ENCODE results near the gene CDK11B. TPM values are rescaled to one million over a fixed set of nuclear protein-coding genes. Genes with fewer than 3 reads are reported as not detected.
"Not testable (repeated sequence)": the region's sequence is repeated elsewhere in the genome, so short reads cannot be mapped to it uniquely, and the experiment has no call there.

Gene CDK11B
- total RNA-seq, 1 donor from 2014 or later: 20.8 TPM

DNA sequence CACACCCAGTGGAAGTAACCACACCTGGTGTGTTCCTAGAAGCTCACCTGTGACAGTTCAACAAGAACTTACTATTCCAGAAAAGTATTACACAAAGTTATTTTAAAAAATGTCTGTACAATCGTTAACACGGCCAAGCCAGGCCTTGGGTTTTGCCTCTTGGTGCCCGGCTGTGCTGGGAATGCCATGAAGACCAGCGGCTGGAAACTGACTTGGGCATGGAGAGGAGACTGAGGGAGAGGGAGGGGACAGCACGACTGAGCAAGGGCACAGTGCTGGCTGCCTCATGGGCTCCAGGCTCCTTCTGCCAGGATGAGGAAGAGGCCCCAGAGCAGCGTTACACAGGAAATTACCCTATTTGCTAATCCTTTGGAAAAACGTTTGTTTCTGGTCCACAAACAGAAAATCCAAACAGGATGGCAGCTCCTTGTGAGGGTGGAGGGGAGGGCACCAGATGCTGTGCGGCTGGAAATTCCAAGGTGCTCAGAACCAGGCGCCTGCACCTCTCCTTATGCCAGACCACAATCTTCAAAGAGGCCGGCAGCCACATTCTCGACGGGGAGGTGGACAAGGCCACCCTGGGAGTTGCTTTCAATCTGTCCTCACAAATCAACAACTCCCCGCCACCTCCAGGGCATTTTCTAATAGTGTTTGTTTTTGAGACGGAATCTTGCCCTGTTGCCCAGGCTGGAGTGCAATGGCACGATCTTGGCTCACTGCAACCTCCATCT, 4.2 kb upstream of the CDK11B start:
- DNase-seq (ENCODE audit: low spot score): peak; percentile 84

GRCh38 chr1:1662392-1662791, 3.6 kb upstream of the CDK11B start:
- not testable (repeated sequence) for DNase-seq (ENCODE audit: low spot score)

GRCh38 chr1:1648265-1648664, 10.5 kb downstream of the CDK11B start:
- DNase-seq (ENCODE audit: low spot score): not testable (repeated sequence)

DNA sequence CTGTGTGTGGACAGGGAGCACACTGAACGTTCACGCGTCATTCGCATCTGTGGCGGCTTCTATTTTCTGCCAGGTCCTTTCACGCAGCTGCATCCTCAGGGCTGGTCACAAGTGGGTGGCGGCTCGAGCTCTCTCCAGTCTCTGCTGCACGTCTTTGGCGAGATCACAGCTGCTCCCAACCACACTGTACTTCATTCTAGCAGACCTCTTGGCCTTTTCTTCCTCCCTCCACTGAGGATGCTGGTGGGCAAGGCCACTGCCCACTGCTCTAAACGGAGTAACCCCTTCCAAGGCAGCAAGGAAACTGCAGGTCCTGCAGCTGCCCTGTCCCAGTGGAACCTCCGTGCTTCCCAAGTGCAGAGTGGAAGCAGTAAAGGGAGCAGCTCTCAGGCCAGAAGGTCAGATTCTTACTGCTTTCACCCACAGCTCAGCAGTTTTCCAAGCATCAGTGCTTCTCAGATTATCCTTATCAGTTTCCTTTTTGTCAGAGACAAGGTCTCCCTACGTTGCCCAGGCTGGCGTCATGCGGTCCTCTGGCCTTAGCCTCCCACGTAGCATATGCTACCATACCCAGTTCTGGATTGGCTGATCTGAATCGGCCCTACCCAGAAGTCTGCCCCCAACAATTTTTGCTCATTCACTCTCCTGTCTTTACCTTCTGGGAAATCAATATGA, 11.1 kb downstream of the CDK11B start:
- DNase-seq (ENCODE audit: low spot score): peak; percentile 62

GRCh38 chr1:1646326-1646725, 12.5 kb downstream of the CDK11B start:
- DNase-seq (ENCODE audit: low spot score): not testable (repeated sequence)

DNA sequence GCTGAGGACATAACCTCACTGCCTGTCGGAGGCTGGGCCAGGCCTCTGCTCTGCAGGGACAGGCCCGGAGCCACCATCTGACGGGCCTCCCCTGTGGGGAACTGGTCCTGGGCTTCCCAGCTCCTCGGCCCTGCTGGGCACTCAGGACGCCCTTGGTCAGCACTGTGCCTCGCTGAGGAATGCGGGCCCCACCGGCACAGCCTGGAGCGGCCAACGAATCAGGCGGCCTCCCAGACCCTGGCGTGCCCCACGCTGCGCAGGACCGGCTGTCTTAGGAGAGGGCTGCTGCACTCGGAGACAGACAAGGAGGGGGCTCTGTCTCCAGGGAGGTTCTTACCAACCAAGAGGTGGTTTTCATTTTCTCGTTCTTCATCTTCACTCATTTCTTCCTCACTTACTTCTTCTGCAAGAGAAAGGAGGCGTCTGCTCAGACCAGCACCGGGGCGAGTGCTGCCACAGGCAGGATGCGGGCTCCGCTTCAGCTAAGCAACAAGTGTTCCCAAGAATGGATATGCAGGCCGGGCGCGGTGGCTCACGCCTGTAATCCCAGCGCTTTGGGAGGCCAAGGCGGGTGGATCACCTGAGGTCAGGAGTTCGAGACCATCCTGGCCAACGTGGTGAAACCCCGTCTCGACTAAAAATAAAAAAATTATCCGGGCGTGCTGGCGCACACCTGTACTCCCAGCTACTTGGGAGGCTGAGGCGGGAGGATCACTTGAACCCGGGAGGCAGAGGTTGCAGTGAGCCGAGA, 17.9 kb downstream of the CDK11B start:
- peak; percentile 43 for DNase-seq (ENCODE audit: low spot score)

GRCh38 chr1:1640081-1640480, 18.7 kb downstream of the CDK11B start:
- peak; percentile 53 for DNase-seq (ENCODE audit: low spot score)

DNA sequence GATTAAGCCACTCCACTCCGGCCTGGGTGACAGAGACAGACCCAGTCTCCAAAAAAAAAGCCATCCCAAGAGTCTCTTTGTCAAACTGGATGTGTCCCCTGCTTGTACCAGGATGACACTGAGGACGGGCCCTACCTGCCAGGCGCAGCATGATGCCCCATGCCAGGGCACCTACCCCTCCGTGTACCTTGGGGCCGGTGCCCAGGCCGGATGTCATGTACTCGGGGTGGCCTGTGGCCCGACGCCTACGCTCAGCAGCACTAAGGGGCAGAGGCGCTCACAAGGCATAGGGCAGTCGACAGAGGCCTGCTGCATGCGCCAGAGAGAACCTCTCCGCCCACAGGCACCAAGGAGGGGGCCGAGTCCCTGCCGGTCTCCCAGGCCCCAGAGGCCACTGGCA, 19.4 kb downstream of the CDK11B start:
- DNase-seq (ENCODE audit: low spot score): peak; percentile 74

DNA sequence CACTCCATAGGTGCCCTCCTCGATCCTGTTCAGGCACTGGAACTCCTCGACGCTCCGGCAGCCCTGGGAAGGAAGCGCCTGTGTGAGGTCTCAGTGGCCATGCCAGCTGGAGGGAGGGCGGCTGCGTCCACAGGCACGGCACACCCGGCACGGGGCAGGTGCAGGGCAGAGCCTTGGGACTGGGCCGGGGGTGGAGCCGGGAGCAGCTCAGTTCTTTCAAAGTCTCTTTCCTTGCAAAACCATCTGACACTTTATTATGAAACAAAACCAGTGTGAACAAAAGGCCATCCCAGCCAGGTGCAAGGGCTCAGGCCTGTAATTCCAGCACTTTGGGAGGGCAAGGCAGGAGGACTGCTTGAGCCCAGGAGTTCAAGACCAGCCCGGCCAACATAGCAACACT, 20.3 kb downstream of the CDK11B start:
- peak; percentile 51 for DNase-seq (ENCODE audit: low spot score)

GRCh38 chr1:1637479-1637875, 21.3 kb downstream of the CDK11B start:
- DNase-seq (ENCODE audit: low spot score): peak; percentile 33

DNA sequence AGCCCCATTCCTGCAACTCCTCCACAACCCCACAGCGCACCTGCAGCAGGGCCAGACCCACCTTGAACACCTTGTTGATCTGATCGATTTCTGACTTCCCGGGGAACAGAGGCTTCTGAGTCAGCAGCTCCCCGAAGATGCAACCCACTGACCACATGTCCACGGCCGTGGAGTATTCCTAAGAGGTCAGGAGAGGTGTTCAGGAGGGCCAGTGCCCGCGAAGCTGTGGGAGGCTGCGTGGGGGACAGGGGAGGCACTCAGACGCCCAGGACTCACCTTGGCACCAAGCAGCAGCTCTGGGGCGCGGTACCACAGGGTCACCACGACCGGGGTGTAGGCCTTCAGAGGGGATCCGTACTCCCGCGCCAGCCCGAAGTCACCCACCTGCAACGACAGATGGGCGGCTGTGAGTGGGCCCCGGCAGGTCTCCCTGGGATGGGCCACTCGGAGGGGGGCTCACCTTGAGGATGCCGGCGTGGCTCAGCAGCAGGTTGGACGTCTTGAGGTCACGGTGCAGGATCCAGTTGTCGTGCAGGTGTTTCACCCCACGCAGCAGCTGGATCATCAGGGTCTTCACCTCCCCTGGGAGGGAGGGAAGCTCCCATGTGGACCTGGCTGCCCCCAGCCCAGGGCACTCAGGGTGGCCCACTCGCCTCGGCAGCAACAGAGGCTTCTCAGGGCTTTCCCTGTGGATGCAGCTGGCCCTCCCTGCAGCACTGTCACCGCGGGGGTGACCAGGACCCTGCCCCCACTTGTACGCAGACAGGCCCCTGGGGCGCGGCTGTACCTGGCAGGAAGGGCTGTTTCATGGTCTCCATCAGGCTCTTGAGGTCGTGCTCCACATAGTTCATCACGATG, 22.0 kb downstream of the CDK11B start:
- DNase-seq (ENCODE audit: low spot score): peak; percentile 83

GRCh38 chr1:1634613-1635012, 24.2 kb downstream of the CDK11B start:
- DNase-seq (ENCODE audit: low spot score): peak; percentile 89

DNA sequence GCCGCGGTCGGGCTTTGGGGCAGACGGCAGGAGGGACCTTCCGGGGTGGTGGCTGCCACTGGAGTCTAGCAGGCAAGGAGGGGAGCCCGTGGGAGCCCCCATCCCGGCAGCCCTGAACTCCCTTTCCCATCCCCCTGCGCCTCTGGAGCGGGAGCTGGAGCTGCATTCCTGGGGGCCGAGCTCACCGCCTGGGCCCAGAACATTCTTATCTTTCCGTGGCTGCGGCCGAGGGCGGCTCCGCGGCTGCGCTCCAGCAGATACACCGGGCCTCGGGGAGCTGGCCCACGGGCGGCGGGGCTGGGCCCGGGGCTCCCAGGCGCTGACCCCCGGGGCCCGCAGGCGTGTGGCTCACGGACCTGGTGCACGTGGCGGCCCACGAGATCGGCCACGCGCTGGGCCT, 25.4 kb downstream of the CDK11B start:
- DNase-seq (ENCODE audit: low spot score): not testable (repeated sequence)

DNA sequence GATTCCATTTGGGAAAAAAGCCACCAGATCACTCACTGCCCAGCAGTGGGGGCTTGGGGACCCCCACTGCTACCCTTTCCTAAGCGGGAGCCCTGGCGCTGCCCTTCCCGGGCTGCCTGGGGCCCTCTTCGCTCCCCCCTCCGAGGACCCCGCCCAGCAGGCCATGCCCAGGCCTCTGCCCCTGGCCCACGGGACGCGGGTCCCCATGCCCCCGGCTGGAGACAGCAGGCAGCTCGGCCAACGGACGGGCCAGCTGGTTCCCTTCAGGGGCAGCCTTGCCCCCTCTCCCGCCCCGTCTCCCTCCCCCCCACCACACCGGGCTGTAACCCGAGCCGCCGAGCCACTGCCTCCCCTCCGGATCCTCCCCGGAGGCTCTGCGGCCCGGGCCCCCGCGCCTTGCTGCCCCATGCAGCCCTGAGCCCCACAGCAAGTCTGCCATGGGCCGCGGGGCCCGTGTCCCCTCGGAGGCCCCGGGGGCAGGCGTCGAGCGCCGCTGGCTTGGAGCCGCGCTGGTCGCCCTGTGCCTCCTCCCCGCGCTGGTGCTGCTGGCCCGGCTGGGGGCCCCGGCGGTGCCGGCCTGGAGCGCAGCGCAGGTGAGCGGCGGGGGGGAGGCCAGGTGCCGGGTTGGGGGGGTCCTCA, 26.9 kb downstream of the CDK11B start, which contains the start of gene MMP23B:
Gene MMP23B, plus strand, starts transcription at position 392 of the 639 bp plus-strand sequence. Its CDS starts 46 bp downstream, at position 438.
- DNase-seq (ENCODE audit: low spot score): no peak

DNA sequence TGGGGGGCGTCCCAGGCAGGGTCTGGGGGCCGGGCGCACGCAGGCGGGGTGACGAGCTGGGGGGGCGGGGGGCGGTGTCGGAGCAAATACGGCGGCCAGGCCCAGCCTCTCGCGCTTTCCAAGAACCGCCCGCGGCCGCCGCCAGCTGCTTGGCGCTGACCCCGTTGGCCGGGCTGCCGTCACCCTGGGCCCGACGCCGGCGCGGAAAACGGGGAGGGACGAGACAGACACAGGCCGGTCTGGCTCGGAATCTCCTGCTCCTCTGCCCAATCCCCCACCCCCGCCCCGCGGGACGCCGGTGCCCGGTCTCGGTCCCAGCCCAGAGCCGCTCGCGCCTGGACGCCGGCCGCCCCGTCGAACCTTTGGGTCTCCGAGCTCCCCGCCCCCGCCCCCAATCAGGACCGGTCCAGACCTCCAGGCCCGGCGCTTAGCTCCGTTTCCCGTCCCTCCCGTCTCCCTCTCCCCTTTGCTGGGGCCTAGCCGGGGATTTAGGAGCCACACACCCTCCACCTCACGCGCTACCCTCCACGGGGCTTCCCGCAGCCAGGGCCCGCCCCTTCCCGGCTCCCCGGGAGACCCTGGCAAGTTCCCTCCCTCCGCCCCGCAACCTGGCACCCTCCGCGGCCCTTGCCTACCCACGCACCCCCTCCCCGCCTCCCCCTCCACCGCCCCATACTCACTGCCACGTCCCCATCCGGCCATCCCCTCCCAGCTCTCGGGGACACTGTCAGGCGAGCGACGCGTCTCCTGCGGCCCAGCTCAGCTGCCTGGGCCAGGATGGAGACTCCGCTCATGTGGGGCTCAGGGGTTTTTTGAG, 27.6 kb downstream of the CDK11B start:
- DNase-seq (ENCODE audit: low spot score): no peak

GRCh38 chr1:1630191-1630964, 28.4 kb downstream of the CDK11B start:
- DNase-seq (ENCODE audit: low spot score): no peak

- no peak for DNase-seq (ENCODE audit: low spot score)
Measured at GRCh38 chr1:1629430-1630190, 29.2 kb downstream of the CDK11B start.
